A673 (cell line): ENCODE data around the gene CFAP97D2. TPM values are rescaled to one million over a fixed set of nuclear protein-coding genes. Genes with fewer than 3 reads are reported as not detected.

Source experiments
- Bru-seq: library from RNA; stranded (reverse); fragments of 400-500 nt; gene quantifications from one replicate; lab custom pipeline; 2021; lab: Mats Ljungman, UMichigan
- BruChase-seq, 2 experiments: library from RNA; stranded (reverse); fragments of 400-500 nt; gene quantifications; one replicate each; lab custom pipeline; 2021; lab: Mats Ljungman, UMichigan
- BruUV-seq: library from RNA; stranded (reverse); fragments of 400-500 nt; replicated peaks from 2 replicates; lab custom pipeline; 2021; lab: Mats Ljungman, UMichigan
- CTCF ChIA-PET: fragments of 300-600 bp; sonication (Branson Sonifier 250); formaldehyde crosslinking; loops from one replicate; lab custom pipeline; 2022; ENCODE audit warnings: antibody characterized with exemption; lab: Charles Lee
- POLR2A ChIA-PET: fragments of 300-600 bp; sonication (Branson Sonifier 250); formaldehyde crosslinking; loops from one replicate; lab custom pipeline; 2022; ENCODE audit warnings: antibody characterized with exemption; ENCODE audit not compliant: low non-redundant PET; lab: Charles Lee
- DNase-seq: peaks from one replicate; pipeline ENCODE4 v3.0.0-alpha.2; 2015; ENCODE audit warnings: low spot score
- H3K27ac ChIP-seq: fragments of 200-600 bp; sonication (generic); 2 replicates; pipeline ENCODE4 v1.5.1; 2016; ENCODE audit warnings: mixed run types, low read depth, mild to moderate bottlenecking, mixed read lengths, antibody characterized with exemption, low read length; ENCODE audit not compliant: poor library complexity, severe bottlenecking
- H3K27me3 ChIP-seq: fragments of 200-600 bp; sonication (generic); replicated peaks from 2 replicates; pipeline ENCODE4 v1.6.1; 2017; ENCODE audit warnings: mixed run types, low read depth, mild to moderate bottlenecking, mixed read lengths, antibody characterized with exemption, low read length; ENCODE audit not compliant: insufficient read depth, poor library complexity
- H3K36me3 ChIP-seq: fragments of 200-600 bp; sonication (generic); 2 replicates; pipeline ENCODE4 v1.6.1; 2016; ENCODE audit warnings: mixed run types, mild to moderate bottlenecking, mixed read lengths, antibody characterized with exemption, low read length; ENCODE audit not compliant: insufficient read depth, poor library complexity, severe bottlenecking
- H3K4me1 ChIP-seq: fragments of 200-600 bp; sonication (generic); 2 replicates; pipeline ENCODE4 v1.6.1; 2017; ENCODE audit warnings: mixed run types, mild to moderate bottlenecking, mixed read lengths, antibody characterized with exemption, low read length; ENCODE audit not compliant: insufficient read depth, poor library complexity, severe bottlenecking
- H3K4me3 ChIP-seq: fragments of 200-600 bp; sonication (generic); 2 replicates; pipeline ENCODE4 v1.5.1; 2016; ENCODE audit warnings: low read depth, mixed run types, mild to moderate bottlenecking, mixed read lengths, low read length; ENCODE audit not compliant: poor library complexity, severe bottlenecking
- H3K9me3 ChIP-seq: fragments of 200-600 bp; sonication (generic); 2 replicates; pipeline ENCODE4 v1.6.1; 2016; ENCODE audit warnings: mixed run types, low read depth, mild to moderate bottlenecking, mixed read lengths, antibody characterized with exemption, low read length; ENCODE audit not compliant: poor library complexity, severe bottlenecking
- EZH2 ChIP-seq: fragments of 200-600 bp; sonication (generic); IDR thresholded peaks from 2 replicates; pipeline ENCODE4 v1.6.1; 2017; ENCODE audit warnings: borderline replicate concordance, low read depth, mild to moderate bottlenecking, mixed read lengths, antibody characterized with exemption, low read length; ENCODE audit not compliant: poor library complexity, severe bottlenecking
- intact Hi-C: fragments of 100-400 bp; cut with micrococcal nuclease; formaldehyde crosslinking; loops from one replicate; pipeline ENCODE4 v1.10.0; 2022; ENCODE audit not compliant: unreplicated experiment
- long read RNA-seq: library from polyadenylated mRNA; stranded (forward); transcript quantifications from one replicate; pipeline ENCODE4 v2.0.0, GENCODE V29; 2022
- total RNA-seq: library from RNA; stranded (reverse); gene quantifications from 2 replicates; pipeline ENCODE4 v1.2.3, GENCODE V29; 2021
- TF ChIP-seq, protein P1 (sequence below): fragments of 300-800, 200-600 bp; sonication (generic); conservative IDR thresholded peaks from 2 replicates; pipeline ENCODE4 v1.5.1; 2017; ENCODE audit warnings: low read depth, mild to moderate bottlenecking, antibody characterized with exemption, low read length, moderate library complexity, mixed read lengths

CFAP97D2 gene
- total RNA-seq: not detected in 2 replicates
- not detected for Bru-seq, nascent RNA
- BruChase-seq, experiment 1, labeled RNA remaining after a 2-hour chase: percentile 6 among the genes with signal in this experiment
- BruChase-seq, experiment 2, labeled RNA remaining after a 6-hour chase: not detected
- long read RNA-seq: 0 reads

DNA sequence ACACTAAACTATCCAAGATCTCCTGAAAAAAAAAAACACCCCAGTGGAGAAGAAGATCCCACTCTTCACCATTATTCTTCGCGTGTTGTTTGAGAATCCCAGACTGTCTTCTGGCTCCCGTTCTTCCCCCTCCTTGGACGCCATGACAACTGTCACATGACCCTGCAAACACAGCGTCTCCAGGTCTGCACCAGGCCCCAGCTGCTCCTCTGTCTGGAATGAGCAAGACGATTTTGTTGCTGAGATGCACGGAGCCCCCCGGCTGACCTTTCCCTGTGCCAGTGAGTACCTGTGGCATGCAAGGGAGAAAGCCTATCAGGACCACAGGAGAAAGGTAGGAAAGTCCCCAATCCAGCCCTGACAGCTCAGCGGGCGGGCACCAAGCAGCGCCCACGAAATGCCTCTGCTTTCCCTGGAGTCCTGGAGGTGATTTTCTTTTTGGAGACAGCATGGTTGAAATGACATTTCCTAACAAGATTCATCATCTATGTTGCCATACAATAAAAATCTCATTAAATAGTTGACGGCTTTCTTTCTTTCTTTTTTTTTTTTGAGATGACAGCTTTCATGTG is at the start of gene CFAP97D2:
Gene CFAP97D2 (plus strand): TSS at position 171 of the 572 bp plus-strand sequence. CDS start 74 bp downstream, at position 245.
- peaks cover 22% of the 10 kb centered on the region for H3K4me1 ChIP-seq
- TF ChIP-seq, protein P1, sequence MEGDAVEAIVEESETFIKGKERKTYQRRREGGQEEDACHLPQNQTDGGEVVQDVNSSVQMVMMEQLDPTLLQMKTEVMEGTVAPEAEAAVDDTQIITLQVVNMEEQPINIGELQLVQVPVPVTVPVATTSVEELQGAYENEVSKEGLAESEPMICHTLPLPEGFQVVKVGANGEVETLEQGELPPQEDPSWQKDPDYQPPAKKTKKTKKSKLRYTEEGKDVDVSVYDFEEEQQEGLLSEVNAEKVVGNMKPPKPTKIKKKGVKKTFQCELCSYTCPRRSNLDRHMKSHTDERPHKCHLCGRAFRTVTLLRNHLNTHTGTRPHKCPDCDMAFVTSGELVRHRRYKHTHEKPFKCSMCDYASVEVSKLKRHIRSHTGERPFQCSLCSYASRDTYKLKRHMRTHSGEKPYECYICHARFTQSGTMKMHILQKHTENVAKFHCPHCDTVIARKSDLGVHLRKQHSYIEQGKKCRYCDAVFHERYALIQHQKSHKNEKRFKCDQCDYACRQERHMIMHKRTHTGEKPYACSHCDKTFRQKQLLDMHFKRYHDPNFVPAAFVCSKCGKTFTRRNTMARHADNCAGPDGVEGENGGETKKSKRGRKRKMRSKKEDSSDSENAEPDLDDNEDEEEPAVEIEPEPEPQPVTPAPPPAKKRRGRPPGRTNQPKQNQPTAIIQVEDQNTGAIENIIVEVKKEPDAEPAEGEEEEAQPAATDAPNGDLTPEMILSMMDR: no peak
- no peak for TF ChIP-seq EZH2
- no peaks in the 10 kb centered on the region for H3K9me3 ChIP-seq
- BruUV-seq: no TSS peak
- no peaks in the 10 kb centered on the region for H3K27me3 ChIP-seq
- intact Hi-C loops: no loop called here
- no peak for DNase-seq
- ChIA-PET POLR2A (no interaction called here), CTCF (no interaction called here)
- H3K27ac ChIP-seq: no peak within 1 kb of the TSS
- H3K4me3 ChIP-seq: no peak within 1 kb of the TSS
- H3K36me3 ChIP-seq: no peaks in the 10 kb centered on the region

DNA sequence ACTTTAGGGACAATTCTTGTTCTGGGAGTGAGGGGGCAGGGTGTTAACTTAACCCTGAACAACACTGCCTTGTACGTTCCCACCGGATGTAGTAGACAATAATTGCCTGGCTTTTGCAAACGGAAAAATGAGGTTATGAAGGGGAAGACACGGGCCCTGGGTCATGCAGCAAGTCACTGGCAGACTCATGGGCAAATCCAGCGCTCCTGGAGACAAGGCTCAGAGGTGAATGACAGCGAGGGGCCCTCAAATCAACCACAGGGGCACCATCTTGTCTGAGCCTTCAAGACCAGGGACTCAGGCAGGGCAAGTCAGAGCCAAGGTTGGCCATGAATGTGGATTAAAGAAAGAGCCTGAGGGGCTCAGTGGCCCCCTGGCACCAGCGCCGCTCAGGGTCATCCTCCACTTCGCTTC is 49.4 kb upstream of the CFAP97D2 start:
- Histone ChIP-seq H3K4me3 (no peak overlapping the region), H3K36me3 (no peaks in the 10 kb centered on the region), H3K27me3 (no peaks in the 10 kb centered on the region), H3K27ac (peak overlapping the region; percentile 94), H3K9me3 (no peaks in the 10 kb centered on the region), H3K4me1 (peaks cover 49% of the 10 kb centered on the region)
- intact Hi-C loops: loop anchor here (5.0 kb wide), 1 partner anchor 98 kb away; no protein-coding TSS in a partner anchor
- TF ChIP-seq EZH2: no peak
- TF ChIP-seq, protein P1: no peak
- POLR2A ChIA-PET: no interaction called here
- no TSS peak for BruUV-seq
- CTCF ChIA-PET: no interaction called here
- no peak for DNase-seq

DNA sequence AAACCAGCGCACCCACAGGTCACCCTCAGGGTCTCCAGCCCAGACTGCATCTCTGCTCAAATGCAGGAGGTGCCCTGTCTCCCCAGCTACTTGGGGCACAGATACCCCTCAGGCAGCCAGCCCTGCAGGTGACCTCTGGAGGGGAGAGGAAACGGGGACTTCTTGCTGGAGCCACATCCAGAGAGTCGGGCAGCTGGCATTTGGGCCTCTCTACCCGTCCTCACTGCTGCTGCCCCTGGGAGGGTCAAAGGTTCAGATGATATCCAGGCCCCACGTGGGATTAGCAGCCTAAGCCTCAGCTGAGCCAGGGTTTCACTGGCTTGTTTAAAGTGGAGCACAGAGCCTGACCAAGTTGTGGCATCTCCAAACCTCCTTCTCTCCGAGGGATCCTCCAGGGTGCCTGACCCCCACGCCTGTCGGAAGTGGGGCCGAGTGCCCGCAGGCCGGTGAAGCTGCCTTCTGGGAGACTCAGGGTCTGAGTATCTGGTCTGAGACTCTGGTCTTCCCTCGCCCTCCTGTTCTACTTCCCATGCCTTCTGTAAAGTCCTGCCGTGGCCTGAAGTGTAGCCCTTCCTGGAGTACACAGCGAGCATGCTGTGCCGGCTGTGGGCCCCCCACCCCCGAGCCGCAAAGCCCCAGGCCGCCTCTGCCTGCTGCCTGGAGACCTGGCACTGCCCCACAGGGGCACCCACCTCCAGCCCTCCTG is 48.8 kb upstream of the CFAP97D2 start:
- no TSS peak for BruUV-seq
- CTCF ChIA-PET: no interaction called here
- intact Hi-C loops: loop anchor here (5.0 kb wide), 1 partner anchor 97 kb away; no protein-coding TSS in a partner anchor

More for the DNA sequence above, 48.8 kb upstream of the CFAP97D2 start:
- Histone ChIP-seq H3K27ac (peak overlapping the region; percentile 94), H3K27me3 (no peaks in the 10 kb centered on the region), H3K36me3 (no peaks in the 10 kb centered on the region), H3K9me3 (no peaks in the 10 kb centered on the region), H3K4me3 (peak overlapping the region; percentile 90), H3K4me1 (peaks cover 43% of the 10 kb centered on the region)
- POLR2A ChIA-PET: no interaction called here
- no peak for TF ChIP-seq EZH2
- TF ChIP-seq, protein P1: no peak
- no peak for DNase-seq
